HG02885 (cell line): ENCODE results near the gene PBOV1.

ENCODE experiments used
- ATAC-seq: cut with Tn5 transposase; IDR thresholded peaks from one replicate; pipeline ENCODE4 v1.9.1; 2021; ENCODE audit warnings: mild to moderate bottlenecking; ENCODE audit not compliant: unreplicated experiment, poor library complexity

PBOV1 gene

DNA sequence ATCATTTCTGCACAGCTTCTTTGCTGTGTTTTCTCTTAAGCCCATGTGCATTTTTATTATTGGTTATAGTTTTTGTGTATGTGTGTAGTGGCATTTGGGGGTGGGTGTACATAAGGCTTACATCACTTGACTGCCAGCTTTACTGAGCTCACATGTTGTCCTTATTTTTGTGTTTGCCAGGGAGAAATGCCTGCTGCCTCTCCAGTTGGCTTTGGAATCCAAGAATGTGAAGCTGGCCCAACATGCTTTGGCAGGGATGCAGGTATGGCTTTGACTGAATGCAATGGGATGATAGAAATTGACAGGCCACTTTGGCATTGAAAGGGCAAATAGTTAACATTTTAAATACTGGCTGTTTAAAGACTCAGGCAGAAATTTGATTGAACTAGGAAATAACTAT is 11.4 kb downstream of the PBOV1 start:
- ATAC-seq, result no peak

DNA sequence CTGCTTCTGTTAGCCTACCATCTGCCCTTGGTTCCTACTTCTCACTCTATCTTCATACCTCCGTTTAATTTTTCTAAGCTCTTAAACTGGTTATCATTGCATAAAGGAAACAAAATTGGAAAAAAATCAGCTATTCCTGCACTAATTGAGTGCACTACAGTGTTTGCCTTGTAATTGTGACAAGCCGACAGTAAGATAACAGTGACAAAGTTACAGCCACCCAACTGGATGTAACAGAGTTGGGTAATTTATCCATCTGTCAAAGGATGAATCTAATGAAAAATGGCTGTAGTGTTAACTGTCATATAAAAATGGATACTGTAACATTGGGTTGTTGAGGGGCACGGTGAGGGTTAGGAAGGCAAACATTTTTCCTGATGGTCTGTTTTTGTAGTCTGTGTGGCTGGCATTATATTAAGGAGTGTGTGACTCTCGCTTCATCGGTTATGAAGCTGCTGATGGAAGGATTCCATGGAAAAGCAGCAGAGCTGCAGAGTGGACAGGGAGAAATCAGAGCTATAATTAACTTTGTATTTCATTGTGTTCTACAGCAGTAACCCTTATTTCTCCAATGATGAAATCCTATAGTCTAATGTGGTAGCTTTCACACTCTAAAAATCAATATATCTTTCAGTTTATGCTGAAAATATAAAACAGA is 12.7 kb downstream of the PBOV1 start:
- no peak for ATAC-seq

DNA sequence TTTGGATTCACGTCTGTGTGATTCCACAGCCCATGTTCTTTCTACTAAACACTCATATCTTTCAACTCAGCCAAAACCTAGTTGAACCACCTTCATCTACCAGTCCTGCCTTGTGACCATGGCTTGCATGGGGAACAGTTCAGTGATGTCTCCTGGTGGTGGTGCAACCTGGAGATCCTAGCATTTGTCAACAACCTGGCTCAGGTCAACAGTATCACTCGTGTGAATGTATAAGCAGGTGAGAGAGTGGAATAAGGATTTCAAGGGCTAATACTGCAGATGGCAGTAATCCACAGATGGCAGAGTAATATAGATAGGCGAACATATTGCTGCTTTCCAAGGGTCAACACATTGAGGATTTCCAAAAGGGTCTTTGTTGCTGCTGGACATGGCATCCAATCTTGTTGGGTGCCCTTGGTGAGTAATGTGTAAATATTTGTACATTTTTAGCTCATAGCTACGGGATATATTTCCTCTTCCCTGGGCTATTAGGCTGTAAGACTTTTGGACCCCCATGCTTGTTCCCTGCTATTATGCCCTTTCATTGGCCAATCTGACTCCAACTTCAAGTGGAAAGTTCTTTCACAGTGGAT is 13.4 kb downstream of the PBOV1 start:
- no peak for ATAC-seq

DNA sequence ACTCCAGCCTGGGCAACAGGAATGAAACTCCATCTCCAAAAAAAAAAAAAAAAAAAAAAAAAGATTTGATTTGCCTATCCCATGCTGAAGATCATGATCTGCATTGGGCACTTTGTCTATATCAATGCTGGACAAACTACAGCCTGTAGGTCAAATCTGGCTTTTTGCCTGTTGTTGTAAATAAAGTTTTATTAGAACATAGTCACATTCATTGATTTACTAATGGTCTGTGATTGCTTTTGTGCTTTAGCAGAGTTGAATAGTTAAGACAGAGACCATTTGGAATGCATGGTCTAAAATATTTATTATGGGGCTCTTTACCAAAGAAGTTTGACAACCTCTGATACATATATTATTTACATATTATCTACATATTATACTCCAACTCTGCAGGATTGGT is 14.0 kb downstream of the PBOV1 start:
- ATAC-seq, result no peak

DNA sequence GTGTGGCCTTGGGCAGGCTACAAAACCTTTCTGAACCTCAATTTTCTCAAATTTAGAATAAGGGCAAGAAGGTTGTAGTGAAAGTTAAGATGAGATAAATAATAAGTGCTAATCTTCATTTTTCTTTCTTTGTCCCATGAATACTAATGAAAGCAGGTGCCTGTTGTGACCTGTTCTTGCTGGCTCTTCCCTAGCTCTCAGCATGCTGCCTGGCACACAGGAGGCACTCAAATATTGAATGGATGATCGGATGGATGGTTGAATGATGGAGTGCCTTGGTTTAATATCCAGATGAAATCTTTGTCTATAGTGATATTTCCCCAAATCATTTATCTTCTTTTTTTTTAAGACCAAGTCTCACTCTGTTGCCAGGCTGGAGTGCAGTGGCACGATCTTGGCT is 15.0 kb downstream of the PBOV1 start:
- no peak for ATAC-seq

DNA sequence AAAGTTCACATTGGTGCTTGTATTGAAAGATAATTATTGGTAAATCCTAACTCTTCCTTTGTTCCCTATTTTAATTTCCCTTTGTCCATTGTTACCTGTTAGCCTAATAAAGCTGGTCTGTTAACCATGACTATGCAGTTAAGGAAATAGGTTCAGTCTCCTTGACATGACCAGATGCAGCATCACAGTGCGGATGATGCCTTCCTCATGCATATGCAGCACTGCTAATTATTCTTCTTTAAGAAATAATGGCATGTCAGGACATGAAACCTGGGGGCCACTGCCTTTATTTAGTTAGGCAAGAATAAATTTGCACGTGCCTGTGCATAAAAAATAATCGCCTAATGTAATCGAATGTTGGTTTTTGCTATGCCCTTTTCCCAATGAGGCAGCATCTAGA is 16.5 kb downstream of the PBOV1 start:
- ATAC-seq, result no peak

DNA sequence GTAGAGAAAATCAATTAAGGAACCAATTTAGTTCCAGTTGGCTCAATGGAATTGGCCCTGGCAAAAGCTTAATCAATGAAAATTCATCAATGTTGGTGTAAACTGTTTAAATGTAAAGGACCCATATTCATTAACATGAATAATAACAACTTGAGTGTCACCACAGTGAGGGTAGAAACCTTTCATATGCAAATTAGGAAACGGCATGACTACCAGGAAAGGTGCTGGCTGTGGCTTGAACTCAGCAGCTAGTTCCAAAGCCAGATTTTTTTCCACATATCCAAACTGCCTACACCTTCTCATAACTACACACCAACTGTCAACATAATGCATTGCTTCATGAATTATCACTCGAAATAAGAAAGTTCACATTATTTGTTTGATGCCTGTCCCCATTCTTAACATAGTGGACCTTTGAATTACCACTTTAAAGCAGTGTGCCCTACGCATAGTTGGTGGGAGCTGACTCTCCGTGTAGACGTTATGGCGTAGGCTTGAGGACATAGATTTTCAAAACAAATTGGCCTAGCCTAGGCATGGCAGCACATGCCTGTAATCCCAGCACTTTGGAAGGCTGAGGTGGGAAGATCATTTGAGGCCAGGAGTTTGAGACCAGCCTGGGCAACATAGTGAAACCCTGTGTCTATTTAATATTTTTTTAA is 19.7 kb downstream of the PBOV1 start:
- ATAC-seq, result no peak

DNA sequence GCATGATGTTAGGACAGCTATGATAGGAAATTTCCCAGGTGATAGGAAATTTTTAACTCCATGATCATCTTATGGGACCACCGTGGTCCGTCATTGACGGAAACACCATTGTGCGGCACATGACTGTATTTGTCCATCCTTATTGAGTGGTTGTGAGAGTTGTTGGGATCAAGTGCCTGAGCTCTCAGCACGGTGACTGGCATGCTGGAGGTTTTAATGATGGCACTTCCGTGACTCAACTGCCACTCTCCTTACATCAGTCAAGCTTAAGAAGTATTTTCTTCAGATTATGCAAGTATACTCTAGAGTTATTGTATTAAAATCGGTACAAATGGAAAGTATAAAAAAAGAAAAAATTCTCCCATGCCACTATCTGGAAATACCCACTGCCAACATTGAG is 20.7 kb downstream of the PBOV1 start:
- no peak for ATAC-seq

DNA sequence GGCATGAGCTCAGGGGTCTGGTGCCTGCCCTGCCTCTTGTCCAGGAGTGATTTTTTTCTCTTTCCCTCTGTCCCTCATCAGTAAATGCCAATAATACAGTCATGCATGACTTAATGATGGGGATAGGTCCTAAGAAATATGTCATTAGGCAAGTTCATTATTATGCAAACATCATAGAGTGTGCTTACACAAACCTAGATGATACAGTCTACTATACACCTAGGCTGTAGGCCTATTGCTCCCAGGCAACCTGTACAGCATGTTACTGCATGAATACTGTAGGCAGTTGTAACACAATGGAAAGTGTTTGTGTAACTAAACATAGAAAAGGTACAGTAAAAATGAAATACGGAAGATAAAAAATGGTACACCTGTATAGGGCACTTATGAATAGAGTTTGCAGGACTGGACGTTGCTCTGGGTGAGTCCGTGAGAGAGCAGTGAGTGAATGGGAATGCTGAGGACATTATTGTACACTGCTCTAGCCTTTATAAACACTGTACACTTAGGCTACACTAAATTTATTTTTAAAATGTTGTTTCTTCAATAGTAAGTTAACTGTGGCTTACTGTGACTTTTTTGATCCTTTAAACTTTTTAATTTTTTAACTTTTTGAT is 22.1 kb downstream of the PBOV1 start:
- ATAC-seq, result no peak

DNA sequence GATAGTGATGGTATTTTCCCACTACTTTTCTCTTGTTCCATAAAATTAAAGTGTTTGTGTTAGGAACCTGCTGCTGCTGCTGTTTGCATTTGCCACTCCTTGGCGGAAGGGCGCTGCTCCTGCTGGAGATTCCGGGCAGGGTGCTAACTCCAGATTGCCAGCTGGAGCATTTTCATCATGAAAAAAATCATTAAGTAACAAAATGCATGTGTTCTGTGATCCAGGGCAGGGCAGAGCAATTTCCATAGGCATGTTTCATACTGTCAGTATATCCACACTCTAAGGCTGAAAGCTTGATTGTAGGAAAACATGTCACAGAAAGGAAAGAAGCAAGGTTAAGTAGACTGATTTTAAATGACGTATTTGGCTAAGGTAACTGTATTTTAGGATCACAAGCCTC is 24.0 kb downstream of the PBOV1 start:
- no peak for ATAC-seq

DNA sequence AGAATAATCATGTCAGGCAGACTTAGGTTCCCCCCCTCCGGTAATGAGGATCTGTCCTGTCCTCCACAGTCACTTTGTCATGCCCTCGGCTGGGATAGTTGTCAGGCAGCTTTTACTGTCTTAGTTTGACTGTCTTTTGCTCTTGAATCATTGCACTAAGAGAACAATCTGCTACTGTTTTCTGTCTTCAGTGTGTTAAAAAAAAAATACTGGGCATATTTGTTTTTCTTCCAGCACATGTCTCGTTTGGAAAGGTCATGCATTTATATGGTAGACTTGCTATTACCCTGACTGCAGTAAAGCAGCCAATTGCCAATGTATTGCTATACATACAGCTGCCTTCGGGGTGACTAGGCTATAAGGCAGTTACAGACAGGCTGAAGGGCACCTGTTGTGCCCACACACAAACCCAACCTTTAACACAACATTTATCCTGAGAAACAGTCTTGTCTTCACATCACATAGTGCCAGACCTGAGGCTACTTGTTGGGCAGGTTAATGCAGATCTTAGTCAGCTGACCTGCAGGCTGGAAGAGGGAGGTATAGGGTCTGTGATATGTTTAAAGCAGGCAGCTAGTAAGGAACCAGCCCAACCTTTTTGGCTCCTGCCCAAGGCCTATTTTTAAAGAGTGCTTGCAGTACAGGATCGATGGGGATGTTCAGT is 29.9 kb downstream of the PBOV1 start:
- no peak for ATAC-seq

DNA sequence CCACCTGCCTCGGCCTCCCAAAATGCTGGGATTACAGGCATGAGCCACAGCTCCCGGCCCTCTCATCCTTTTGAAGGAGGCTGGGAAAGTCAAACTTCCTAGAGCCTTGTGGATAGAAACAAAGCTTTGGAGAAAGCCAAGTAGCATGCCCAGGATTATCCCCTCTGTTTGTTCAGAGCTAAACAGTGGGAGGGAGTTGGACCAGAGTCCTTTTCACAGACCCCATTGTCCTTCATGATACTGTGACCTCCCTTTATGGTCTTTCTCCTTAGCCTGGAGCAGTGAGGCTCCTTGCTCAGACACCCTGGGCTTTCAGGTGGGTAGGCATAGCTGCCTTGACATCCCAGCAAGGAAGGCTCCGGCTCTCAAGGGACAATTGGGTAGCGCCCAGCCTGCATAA is 31.1 kb downstream of the PBOV1 start:
- ATAC-seq, result no peak

DNA sequence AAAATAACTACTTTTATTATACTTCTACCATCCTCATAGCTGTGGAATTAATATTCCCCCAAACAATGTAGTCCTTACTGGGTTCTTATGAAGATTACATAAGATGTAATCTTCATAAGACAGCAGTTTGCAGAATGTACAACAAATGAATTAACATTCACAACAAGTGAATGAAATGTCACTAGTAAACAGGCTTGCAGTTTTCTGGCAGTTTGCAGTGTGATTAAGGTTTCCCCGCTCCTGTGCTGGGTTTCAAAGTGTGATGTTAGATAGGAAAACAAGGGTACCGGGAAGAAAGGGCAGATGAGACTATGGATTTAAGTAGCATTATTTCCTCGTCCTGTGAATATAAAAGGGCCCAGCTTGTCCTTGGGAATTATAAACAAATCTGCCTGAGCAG is 34.1 kb downstream of the PBOV1 start:
- ATAC-seq, result no peak

DNA sequence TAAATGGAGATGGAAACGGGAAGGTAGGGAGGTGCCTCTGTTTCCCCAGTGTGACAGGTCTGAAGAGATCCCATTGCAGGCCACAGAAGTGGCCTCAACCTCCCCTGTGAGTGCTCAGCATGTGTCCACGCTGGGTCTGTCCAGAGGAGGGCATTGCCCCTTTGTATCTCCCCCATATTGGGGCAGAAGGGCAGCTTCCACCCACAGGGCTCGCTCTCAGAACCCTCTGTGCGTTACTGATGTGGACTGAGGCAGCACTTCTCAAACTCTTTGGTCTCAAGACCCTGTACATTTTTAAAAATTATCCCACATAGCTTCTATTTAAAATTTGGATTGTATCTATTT is 34.5 kb downstream of the PBOV1 start:
- no peak for ATAC-seq

DNA sequence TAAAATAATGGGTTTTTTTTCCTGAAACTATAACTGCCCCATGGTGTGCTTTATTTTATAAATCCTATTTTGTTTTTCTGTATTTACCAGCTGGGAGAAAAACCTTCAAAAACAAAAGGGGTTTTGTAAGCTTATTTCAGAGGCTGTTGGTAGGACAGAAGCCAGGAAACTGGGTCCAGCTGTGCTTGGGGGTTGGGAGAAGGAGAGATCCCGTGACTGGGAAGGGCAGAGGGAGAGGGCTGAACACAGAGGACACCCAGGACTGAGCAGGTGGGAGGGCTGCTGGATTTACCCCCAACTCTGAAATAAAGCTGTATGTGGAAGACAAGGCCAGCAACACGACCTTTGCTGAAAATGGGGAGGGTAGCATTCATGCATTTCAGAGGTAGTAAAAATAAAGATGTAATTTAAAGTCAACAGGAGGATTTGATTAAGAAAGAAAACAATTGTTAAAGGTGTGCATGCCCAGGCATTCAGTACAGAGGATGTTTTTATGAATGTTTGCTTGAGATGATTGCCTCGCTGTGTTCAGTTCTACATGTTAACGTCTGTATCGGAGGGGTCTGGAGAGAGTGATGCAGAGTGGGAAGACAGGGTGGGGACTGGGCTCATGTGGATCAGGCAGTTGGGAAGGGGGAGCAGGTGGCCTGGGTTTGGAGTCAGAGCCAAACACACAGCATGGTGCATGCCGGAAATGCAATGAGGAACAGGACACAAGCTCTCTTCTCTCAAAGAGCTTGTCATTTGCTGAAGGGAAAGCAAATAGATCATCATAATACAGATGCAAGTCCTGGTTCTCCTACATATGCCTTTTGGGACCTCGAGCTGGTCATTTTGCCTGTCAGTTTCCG is 35.1 kb downstream of the PBOV1 start:
- ATAC-seq, result no peak

DNA sequence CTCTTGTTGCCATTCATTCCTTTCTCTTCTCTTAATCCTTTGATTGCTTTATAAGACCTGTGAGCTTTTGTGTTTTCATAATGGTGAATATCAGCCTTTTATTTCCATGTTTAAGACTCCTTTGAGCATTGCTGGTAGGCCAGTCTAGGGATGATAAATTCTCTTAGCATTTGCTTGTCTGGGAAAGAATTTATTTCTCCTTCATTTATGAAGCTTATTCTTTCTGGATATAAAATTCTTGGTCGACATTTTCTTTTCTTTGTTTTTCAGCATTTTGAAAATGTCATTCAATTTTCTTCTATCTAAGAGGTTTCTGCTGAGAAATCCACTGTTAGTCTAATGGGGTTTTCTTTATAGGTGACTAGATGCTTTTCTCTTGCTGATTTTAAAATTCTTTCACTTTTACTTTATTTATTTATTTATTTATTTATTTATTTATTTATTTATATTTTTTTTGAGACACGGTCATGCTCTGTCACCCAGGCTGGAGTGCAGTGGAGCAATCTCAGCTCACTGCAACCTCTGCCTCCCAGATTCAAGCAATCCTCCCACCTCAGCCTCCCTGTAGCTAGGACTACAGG is 41.5 kb downstream of the PBOV1 start:
- no peak for ATAC-seq

DNA sequence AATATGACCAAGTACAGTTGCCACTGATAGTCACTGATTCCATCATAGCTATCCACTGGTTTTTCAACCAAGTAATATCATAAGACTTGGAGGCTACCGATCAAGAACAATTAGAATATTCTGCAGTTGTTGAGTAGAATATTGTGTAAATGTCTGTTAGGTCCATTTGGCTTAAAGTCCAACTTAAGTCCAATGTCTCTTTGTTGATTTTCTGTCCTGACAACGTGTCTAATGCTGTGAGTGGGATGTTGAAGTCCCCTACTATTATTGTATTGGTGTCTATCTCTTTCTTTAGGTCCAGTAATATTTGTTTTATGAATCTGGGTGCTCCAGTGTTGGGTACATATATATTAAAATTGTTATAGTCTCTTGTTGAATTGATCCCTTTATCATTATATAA is 42.7 kb downstream of the PBOV1 start:
- no peak for ATAC-seq
